HepG2 (cell line): ENCODE measurements around the gene CHEK1. TPM values are rescaled to one million over a fixed set of nuclear protein-coding genes. Genes with fewer than 3 reads are reported as not detected.

Experiments
- ATAC-seq: fragments of 200-7000 bp; cut with Tn5 transposase; 3 replicates; pipeline ENCODE4 v1.9.1; 2020; ENCODE audit warnings: mild to moderate bottlenecking, moderate library complexity
- BruUV-seq: library from RNA; stranded (reverse); fragments of 400-500 nt; replicated peaks from 2 replicates; lab custom pipeline; 2021; lab: Mats Ljungman, UMichigan
- CTCF ChIA-PET: fragments of 300-600 bp; formaldehyde crosslinking; extraction: SDS; loops from one replicate; lab custom pipeline; 2021; ENCODE audit warnings: low total read pairs, inconsistent platforms, low intra/inter-chr PET ratio; lab: Yijun Ruan, JAX
- POLR2A ChIA-PET: fragments of 350-600 bp; sonication (Branson Sonifier 250); formaldehyde crosslinking; loops from one replicate; lab custom pipeline; 2020; ENCODE audit warnings: antibody characterized with exemption, inconsistent platforms; lab: Yijun Ruan, JAX
- DNase-seq: peaks from one replicate; pipeline ENCODE4 v3.0.0-alpha.2; 2015; ENCODE audit warnings: low spot score
- FAIRE-seq: peaks from 3 replicates; lab custom pipeline; 2011; peaks lifted over from hg19 to GRCh38; lab: Jason Lieb, UNC
- H2AFZ ChIP-seq: one replicate; pipeline ENCODE4 v1.6.1; 2011; ENCODE audit warnings: low read length, inconsistent platforms
- H3K27ac ChIP-seq: fragments of 300-600 bp; 3 replicates; pipeline ENCODE4 v1.8.0; 2011; ENCODE audit warnings: mixed run types, mild to moderate bottlenecking, mixed read lengths, low read length, inconsistent platforms; ENCODE audit not compliant: insufficient read depth; ENCODE audit errors: extremely low read length
- H3K27me3 ChIP-seq, 2 experiments: fragments of 200-600 bp in 1 of 2; 2 replicates in 1 of 2; 3 replicates in 1 of 2; pipeline versions ENCODE4 v1.6.0 to v1.8.0; 2011; ENCODE audit warnings: low read length in 2 of 2, mild to moderate bottlenecking in 2 of 2, moderate library complexity in 2 of 2, inconsistent platforms in 1 of 2; ENCODE audit not compliant: insufficient read depth in 2 of 2, control insufficient read depth in 1 of 2
- H3K36me3 ChIP-seq, 2 experiments: fragments of 200-600 bp in 1 of 2; replicated peaks in 1 of 2; 2 replicates in 1 of 2; 3 replicates in 1 of 2; pipeline versions ENCODE4 v1.5.1 to v1.8.0; 2011; ENCODE audit warnings: low read length in 2 of 2, inconsistent platforms in 1 of 2; ENCODE audit not compliant: insufficient read depth in 2 of 2, control insufficient read depth in 1 of 2
- H3K4me1 ChIP-seq: 2 replicates; pipeline ENCODE4 v1.5.1; 2012; ENCODE audit warnings: low read length, inconsistent platforms; ENCODE audit not compliant: insufficient read depth
- H3K4me2 ChIP-seq: 2 replicates; pipeline ENCODE4 v1.6.0; 2011; ENCODE audit warnings: low read depth, low read length, inconsistent platforms
- H3K4me3 ChIP-seq, 3 experiments: fragments of 200-600 bp in 1 of 3; sonication (generic), shearing (Covaris generic) in 1 of 3; replicated peaks in 1 of 3; 2 replicates each; pipeline ENCODE4 v1.5.1; 2011 to 2016; ENCODE audit warnings: low read length in 3 of 3, inconsistent platforms in 2 of 3, low read depth in 2 of 3, mild to moderate bottlenecking in 2 of 3, control low read depth in 1 of 3, mixed read lengths in 1 of 3; ENCODE audit not compliant: insufficient read depth in 1 of 3
- H3K79me2 ChIP-seq: one replicate; pipeline ENCODE4 v1.6.1; 2011; ENCODE audit warnings: low read length, inconsistent platforms; ENCODE audit not compliant: insufficient read depth
- H3K9ac ChIP-seq: 2 replicates; pipeline ENCODE4 v1.6.0; 2011; ENCODE audit warnings: mild to moderate bottlenecking, low read depth, low read length, inconsistent platforms; ENCODE audit not compliant: insufficient read depth
- H3K9me3 ChIP-seq: 2 replicates; pipeline ENCODE4 v1.5.1; 2012; ENCODE audit warnings: mild to moderate bottlenecking, low read length
- H4K20me1 ChIP-seq: 2 replicates; pipeline ENCODE4 v1.6.0; 2011; ENCODE audit warnings: inconsistent platforms, mild to moderate bottlenecking, low read length, moderate library complexity; ENCODE audit not compliant: insufficient read depth
- FIP1L1 ChIP-seq: fragments of 200-400 bp; formaldehyde crosslinking; IDR thresholded peaks from 2 replicates; pipeline ENCODE4 v1.6.1; 2018; ENCODE audit warnings: low read depth, mild to moderate bottlenecking, low read length, moderate library complexity, borderline replicate concordance; ENCODE audit not compliant: insufficient read depth
- JUND ChIP-seq: sonication (generic); formaldehyde crosslinking; IDR thresholded peaks from 2 replicates; pipeline ENCODE4 v1.8.0; 2022; ENCODE audit warnings: mild to moderate bottlenecking, missing genetic modification reagents
- NFIB ChIP-seq: sonication (generic); formaldehyde crosslinking; IDR thresholded peaks from 2 replicates; pipeline ENCODE4 v1.9.0; 2021; ENCODE audit warnings: missing genetic modification reagents, mild to moderate bottlenecking, borderline replicate concordance
- PCBP2 ChIP-seq: fragments of 200-400 bp; formaldehyde crosslinking; optimal IDR thresholded peaks from 2 replicates; pipeline ENCODE3; 2018; ENCODE audit warnings: low read length, low read depth; ENCODE audit not compliant: poor library complexity, severe bottlenecking
- SALL2 ChIP-seq: sonication (generic); formaldehyde crosslinking; IDR thresholded peaks from 2 replicates; pipeline ENCODE4 v1.8.1; 2023; ENCODE audit warnings: mild to moderate bottlenecking, missing genetic modification reagents, inconsistent platforms
- SMARCC2 ChIP-seq: fragments of 450-650 bp; IDR thresholded peaks from 2 replicates; pipeline ENCODE4 v1.6.1; 2017; ENCODE audit warnings: antibody characterized with exemption, mild to moderate bottlenecking
- STAG1 ChIP-seq: sonication (generic); formaldehyde crosslinking; IDR thresholded peaks from 2 replicates; pipeline ENCODE4 v1.4.0; 2020; ENCODE audit warnings: missing genetic modification reagents
- ZBTB38 ChIP-seq: sonication (generic); formaldehyde crosslinking; IDR thresholded peaks from 2 replicates; pipeline ENCODE4 v1.5.1; 2020; ENCODE audit warnings: mild to moderate bottlenecking, missing genetic modification reagents
- ZNF605 ChIP-seq: sonication (generic); formaldehyde crosslinking; IDR thresholded peaks from 2 replicates; pipeline ENCODE4 v1.8.0; 2022; ENCODE audit warnings: mild to moderate bottlenecking, missing genetic modification reagents
- ZNF629 ChIP-seq: sonication (generic); formaldehyde crosslinking; conservative IDR thresholded peaks from 2 replicates; pipeline ENCODE4 v1.5.0; 2020; ENCODE audit warnings: missing genetic modification reagents
- WGBS: methylation state at CpG from one replicate; pipeline ENCODE4 v1.1.6; 2017; ENCODE audit warnings: low lambda C conversion rate; 5-methylcytosine and 5-hydroxymethylcytosine counted together
- in situ Hi-C: cut with HindIII; loops from 2 replicates; pipeline ENCODE4 v1.10.0; 2017; ENCODE audit warnings: low pct_unique_long_range_greater_than_20kb; ENCODE audit not compliant: extremely low pct_ligation_motif_present
- intact Hi-C: fragments of 100-400 bp; cut with micrococcal nuclease; formaldehyde crosslinking; loops from one replicate; pipeline ENCODE4 v1.10.0; 2022; ENCODE audit not compliant: unreplicated experiment
- polyA plus RNA-seq, 8 experiments: library from polyadenylated mRNA; depleted of rRNA in 3 of 8; stranded (reverse) in 7 of 8; unstranded in 1 of 8; fragments of >200 nt; fragmentation: Illumina TruSeq in 4 of 8; extraction: Trizol in 4 of 8; gene quantifications; 2 replicates each; pipeline versions ENCODE4 v1.2.1 to v1.2.3, GENCODE V29; 2011 to 2016; ENCODE audit warnings: low read depth in 4 of 8, missing spikeins in 1 of 8, mixed read lengths in 1 of 8; ENCODE audit not compliant: insufficient read depth in 1 of 8
- total RNA-seq, 5 experiments: library from RNA; depleted of rRNA; stranded (reverse); fragments of >200 nt; fragmentation: Illumina TruSeq; extraction: Trizol; gene quantifications; 2 replicates each; pipeline ENCODE4 v1.2.3, GENCODE V29; 2016; ENCODE audit warnings: low read depth in 1 of 5
- TF ChIP-seq, protein P1 (sequence below): IDR thresholded peaks from 2 replicates; pipeline ENCODE4 v1.6.1; 2016; ENCODE audit warnings: missing genetic modification reagents, missing compliant biosample characterization

CHEK1 gene
- total and polyA plus RNA-seq, 2 of the 13 experiments (the other 11 are each of a cell fraction or from before 2014, with no cell fraction given) = 17.8 to 83.2 TPM

GRCh38 chr11:125579811-125580210, 45.2 kb upstream of the CHEK1 start:
- intact Hi-C loops = no loop called here
- CTCF ChIA-PET = no interaction called here
- no peak overlapping the region for H3K9ac ChIP-seq
- no peak for DNase-seq
- TF ChIP-seq JUND (CRISPR knock-in tag) (no peak), ZNF605 (CRISPR knock-in tag) (no peak), STAG1 (CRISPR knock-in tag) (no peak), ZBTB38 (no peak), PCBP2 (no peak), ZNF629 (CRISPR knock-in tag) (no peak), SALL2 (CRISPR knock-in tag) (no peak), NFIB (CRISPR knock-in tag) (no peak), SMARCC2 (no peak), FIP1L1 (no peak)
- TF ChIP-seq, protein P1, sequence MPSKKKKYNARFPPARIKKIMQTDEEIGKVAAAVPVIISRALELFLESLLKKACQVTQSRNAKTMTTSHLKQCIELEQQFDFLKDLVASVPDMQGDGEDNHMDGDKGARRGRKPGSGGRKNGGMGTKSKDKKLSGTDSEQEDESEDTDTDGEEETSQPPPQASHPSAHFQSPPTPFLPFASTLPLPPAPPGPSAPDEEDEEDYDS (CRISPR knock-in tag) = no peak
- in situ Hi-C loops = no loop called here
- no peaks in the 10 kb centered on the region for H3K4me1 ChIP-seq
- no peak overlapping the region for H3K27ac ChIP-seq
- H3K9me3 ChIP-seq = no peaks in the 10 kb centered on the region
- H2AFZ ChIP-seq = no peak overlapping the region
- no peak for FAIRE-seq
- no peak for ATAC-seq
- H3K4me3 ChIP-seq = no peak overlapping the region
- no peaks in the 10 kb centered on the region for H4K20me1 ChIP-seq
- H3K27me3 ChIP-seq = no peaks in the 10 kb centered on the region
- H3K79me2 ChIP-seq = no peaks in the 10 kb centered on the region
- POLR2A ChIA-PET = interaction anchor here (1.5 kb wide), 1 partner anchor 10 kb away, joined by 7 read pairs; no protein-coding TSS in a partner anchor
- H3K36me3 ChIP-seq = peaks cover 27 to 71% of the 10 kb centered on the region in 2 experiments
- no peak overlapping the region for H3K4me2 ChIP-seq
- BruUV-seq = no TSS peak
- 90% methylated on average over 5 of the region's 5 CpGs for WGBS
